Aorta (tissue), 5 donors: ENCODE data around the gene RANBP17. TPM values are rescaled to one million over a fixed set of nuclear protein-coding genes. Genes with fewer than 3 reads are reported as not detected.
"Not testable (repeated sequence)": the region's sequence is repeated elsewhere in the genome, so short reads cannot be mapped to it uniquely, and the experiment has no call there.

ENCODE experiments used
- ATAC-seq: fragments of 200-7000 bp; cut with Tn5 transposase; one replicate; pipeline ENCODE4 v1.9.1; 2022; ENCODE audit warnings: moderate library complexity; ENCODE audit not compliant: low FRiP score
- DNase-seq, 2 donors: peaks; one replicate each; pipeline ENCODE4 v3.0.0-alpha.2; 2020
- H3K27ac ChIP-seq, 2 donors: one replicate each; pipeline ENCODE4 v1.5.1; 2013; ENCODE audit warnings: low read length in 2 of 2, mild to moderate bottlenecking in 2 of 2, moderate library complexity in 2 of 2, control low read depth in 1 of 2, inconsistent platforms in 1 of 2, low read depth in 1 of 2
- H3K27me3 ChIP-seq, 2 donors: one replicate each; pipeline ENCODE4 v1.6.1; 2013; ENCODE audit warnings: control low read depth in 1 of 2, low read length in 1 of 2, mild to moderate bottlenecking in 1 of 2, moderate library complexity in 1 of 2; ENCODE audit not compliant: insufficient read depth in 2 of 2, control insufficient read depth in 1 of 2
- H3K36me3 ChIP-seq, 2 donors: one replicate each; pipeline ENCODE4 v1.6.1; 2013; ENCODE audit warnings: control low read depth in 1 of 2, low read length in 1 of 2, mild to moderate bottlenecking in 1 of 2; ENCODE audit not compliant: insufficient read depth in 2 of 2, control insufficient read depth in 1 of 2
- H3K4me1 ChIP-seq, 2 donors: one replicate each; pipeline ENCODE4 v1.6.1; 2013; ENCODE audit warnings: low read length in 2 of 2, control low read depth in 1 of 2, mild to moderate bottlenecking in 1 of 2, moderate library complexity in 1 of 2; ENCODE audit not compliant: insufficient read depth in 2 of 2, control insufficient read depth in 1 of 2
- H3K4me3 ChIP-seq, 2 donors: one replicate each; pipeline ENCODE4 v1.5.1; 2013; ENCODE audit warnings: low read length in 2 of 2, control low read depth in 1 of 2, mild to moderate bottlenecking in 1 of 2
- H3K9me3 ChIP-seq: one replicate; pipeline ENCODE4 v1.6.1; 2013; ENCODE audit warnings: mild to moderate bottlenecking, low read length; ENCODE audit not compliant: control insufficient read depth
- WGBS, 2 donors: extraction: QIAGEN DNeasy Blood & Tissue Kit; methylation state at CpG; one replicate each; pipeline ENCODE4 v1.1.7; 2013; 5-methylcytosine and 5-hydroxymethylcytosine counted together
- intact Hi-C, 2 donors: fragments of 100-400 bp; cut with DNase I; formaldehyde crosslinking; loops; one replicate each; pipeline versions ENCODE4 v1.14.2 to v1.15.0; 2022
- long read RNA-seq, 2 donors: library from polyadenylated mRNA; unstranded; transcript quantifications; one replicate each; pipeline ENCODE4 v2.0.0, GENCODE V29; 2020 to 2021
- polyA plus RNA-seq, 2 donors: library from polyadenylated mRNA; stranded (reverse); fragments of 200-250 nt; gene quantifications; one replicate each; pipeline ENCODE4 v1.2.3, GENCODE V29; 2013
- total RNA-seq, 2 donors: library from RNA; stranded (reverse); fragmentation: NEBNext Ultra II Directional; extraction: Animal tissue kit (Norgen Biotek cat#: 25700); gene quantifications; one replicate each; pipeline ENCODE4 v1.2.1, GENCODE V29; 2021
- donor health status: healthy with polysubstance abuse.
- donor health status: Bipolar disorder and iron deficiency.
- donor health status: DM: no; HTN: no; CAD: no.
- donor health status: DM: no; HTN: no; CAD: no.
- donor health status: DM: yes; HTN: yes; CAD: no.

RANBP17 gene
- total RNA-seq (10 to 100 TPM; 10.8 to 13.6 TPM), polyA plus RNA-seq (1 to 10 TPM; 1.3 to 4.2 TPM)
- long read RNA-seq, donor 1, partial matches to known transcripts: 0 of 8 reads
- long read RNA-seq, donor 1, other reads (novel, unspliced or antisense): 6 of 8 reads
- long read RNA-seq, donor 2, partial matches to known transcripts: 0 of 4 reads
- long read RNA-seq, donor 2, other reads (novel, unspliced or antisense): 3 of 4 reads

DNA sequence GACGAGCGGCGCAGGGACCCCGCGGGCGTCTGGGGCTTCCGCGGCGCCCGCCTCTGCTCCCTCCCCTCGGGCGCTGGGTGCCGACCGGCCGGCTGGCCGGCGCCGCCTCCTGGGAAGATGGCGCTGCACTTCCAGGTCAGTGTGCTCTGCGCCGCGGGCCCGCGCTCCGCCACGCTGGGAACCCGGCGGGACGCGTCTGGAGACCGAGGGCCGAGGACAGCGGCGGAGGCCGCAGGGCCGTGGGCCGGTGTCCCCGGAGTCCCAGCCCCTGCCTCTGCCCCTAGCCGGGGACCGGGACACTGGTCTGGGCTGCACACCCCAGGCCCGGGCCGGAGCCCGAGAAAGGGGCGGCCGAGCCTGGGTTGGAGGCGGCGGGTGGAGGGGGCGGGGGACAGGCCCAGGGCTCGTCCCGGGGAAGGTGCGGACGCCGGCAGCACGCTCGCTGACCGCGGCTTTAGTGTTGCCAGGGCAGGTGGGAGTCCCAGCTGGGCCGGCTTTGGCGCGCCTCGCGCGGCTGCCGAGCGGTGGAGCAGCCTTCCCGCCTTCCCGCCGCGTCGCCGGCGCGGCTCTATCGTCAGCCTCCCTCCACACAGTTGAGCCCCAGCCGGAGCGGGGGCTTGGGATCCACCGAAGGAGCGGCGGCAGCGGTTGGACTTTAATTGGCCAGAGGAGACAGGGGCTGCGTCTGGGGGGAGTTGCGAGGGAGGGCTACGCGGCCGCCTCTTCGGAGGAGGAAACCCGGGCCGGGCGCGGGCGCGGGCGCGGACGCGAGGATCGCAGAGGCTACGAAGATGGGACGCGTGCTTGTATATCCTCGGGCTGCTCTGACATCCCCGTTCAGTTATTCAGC lies at the start of gene RANBP17:
RANBP17 (plus strand) TSS at position 102 of the 850 bp plus-strand sequence.
- 1% methylated on average over 76 to 102 of the region's 102 CpGs for WGBS, 2 donors
- intact Hi-C loops: no loop called here
- Histone ChIP-seq H3K36me3 (no peaks in the 10 kb centered on the region), H3K9me3 (peaks cover 3% of the 10 kb centered on the region), H3K27ac (no peak within 1 kb of the TSS), H3K27me3 (no peaks in the 10 kb centered on the region), H3K4me1 (no peaks in the 10 kb centered on the region), H3K4me3 (peak within 1 kb of the TSS; percentile 79 to 96)
- DNase-seq (peak; percentile 54 to 80), ATAC-seq (peak; percentile 88)

DNA sequence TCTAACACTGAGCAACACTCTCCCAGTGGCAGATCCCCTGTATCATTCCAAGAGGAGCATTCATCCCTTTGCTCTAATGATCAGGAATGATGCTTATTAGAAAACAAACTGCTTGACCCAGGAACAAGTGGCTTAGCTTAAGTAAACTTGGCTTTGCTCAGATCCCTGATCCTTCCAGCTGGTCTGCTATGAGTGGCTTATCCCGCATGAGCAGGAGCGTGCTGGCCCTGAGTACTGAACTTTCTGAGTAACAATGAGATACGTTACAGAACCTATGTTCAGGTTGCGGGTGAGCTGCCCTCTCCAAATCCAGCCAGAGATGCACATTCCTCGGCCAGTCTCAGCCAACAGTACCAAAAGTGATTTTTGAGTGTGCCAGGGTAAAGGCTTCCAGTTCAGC lies 48.6 kb upstream of the RANBP17 start:
- no peak for ATAC-seq
- WGBS, 2 donors: 85 to 93% methylated on average over 5 of the region's 5 CpGs
- no peaks in the 10 kb centered on the region for H3K27me3 ChIP-seq

DNA sequence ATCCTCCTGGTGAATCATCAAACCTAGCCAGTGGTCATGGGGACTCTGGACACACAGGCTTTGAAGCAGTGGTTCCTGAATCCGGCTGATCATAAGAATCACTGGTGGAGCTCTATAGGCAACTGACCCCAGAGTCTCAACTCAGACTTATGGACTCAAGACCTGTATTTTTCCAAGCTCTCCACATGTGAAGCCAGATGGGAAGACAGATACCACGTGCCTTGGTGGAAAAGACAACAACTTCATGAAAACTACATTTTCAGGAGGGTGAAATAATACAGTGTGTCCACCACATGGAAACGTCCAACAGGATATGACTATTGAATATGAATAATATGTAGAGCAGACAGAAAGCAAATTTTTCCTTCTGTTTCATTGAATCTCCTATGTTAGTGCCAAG lies 44.6 kb upstream of the RANBP17 start:
- intact Hi-C loops: no loop called here
- no peak for ATAC-seq
- Histone ChIP-seq H3K4me1 (no peaks in the 10 kb centered on the region), H3K4me3 (no peak overlapping the region), H3K36me3 (no peaks in the 10 kb centered on the region), H3K27ac (no peak overlapping the region), H3K27me3 (no peaks in the 10 kb centered on the region), H3K9me3 (no peaks in the 10 kb centered on the region)
- 80 to 83% methylated on average over 3 of the region's 3 CpGs for WGBS, 2 donors
- no peak for DNase-seq

More for the DNA sequence above, 48.6 kb upstream of the RANBP17 start:
- no peaks in the 10 kb centered on the region for H3K4me1 ChIP-seq
- DNase-seq: no peak
- intact Hi-C loops: no loop called here
- H3K27ac ChIP-seq: no peak overlapping the region
- no peak overlapping the region for H3K4me3 ChIP-seq
- H3K9me3 ChIP-seq: no peaks in the 10 kb centered on the region
- no peaks in the 10 kb centered on the region for H3K36me3 ChIP-seq

DNA sequence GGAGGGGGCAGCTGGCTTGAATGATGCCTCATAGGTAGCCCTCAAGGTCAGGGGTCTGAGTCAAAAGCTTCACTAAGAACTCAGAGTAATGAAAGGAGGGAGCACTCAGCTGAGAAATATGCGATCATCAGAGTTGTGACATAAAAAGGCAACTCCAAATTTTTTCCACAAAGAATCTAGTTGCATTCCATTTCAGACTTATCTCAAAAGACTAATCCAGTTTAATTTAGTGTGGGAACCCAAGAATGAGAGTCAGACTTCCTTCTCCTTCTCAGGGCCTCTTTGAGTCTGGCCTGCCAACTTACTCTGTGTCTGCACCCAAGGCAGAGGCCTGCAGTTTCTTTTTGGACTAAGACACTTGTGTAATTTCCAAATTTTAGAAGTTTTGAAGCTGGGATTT lies 43.6 kb upstream of the RANBP17 start:
- intact Hi-C loops: no loop called here
- no peaks in the 10 kb centered on the region for H3K4me1 ChIP-seq
- ATAC-seq: no peak
- no peaks in the 10 kb centered on the region for H3K9me3 ChIP-seq
- H3K27ac ChIP-seq: no peak overlapping the region
- 21 to 26% methylated on average over 1 of the region's 1 CpG for WGBS, 2 donors
- no peaks in the 10 kb centered on the region for H3K36me3 ChIP-seq
- no peaks in the 10 kb centered on the region for H3K27me3 ChIP-seq
- no peak for DNase-seq
- H3K4me3 ChIP-seq: no peak overlapping the region

DNA sequence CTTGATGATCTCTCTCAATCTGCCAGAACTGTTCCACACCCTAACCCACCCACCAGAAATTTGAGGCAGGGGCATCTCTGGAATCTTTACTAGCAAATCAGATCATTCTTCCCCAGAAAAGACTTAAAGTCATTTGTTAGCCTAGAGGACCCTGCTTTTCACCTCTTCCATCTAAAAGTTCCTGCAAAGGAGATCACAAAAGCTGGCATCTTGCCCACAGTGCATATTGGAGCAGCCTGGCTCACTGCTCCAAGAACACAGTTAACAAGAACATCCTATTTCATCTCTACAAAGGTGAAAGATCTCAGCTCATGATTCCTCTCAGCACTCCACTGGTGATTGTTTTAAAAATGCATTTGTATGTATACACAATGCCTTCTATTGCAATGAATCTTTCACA lies 42.0 kb upstream of the RANBP17 start:
- no peaks in the 10 kb centered on the region for H3K9me3 ChIP-seq
- ATAC-seq (no peak), DNase-seq (no peak)
- intact Hi-C loops: no loop called here
- no peak overlapping the region for H3K27ac ChIP-seq
- H3K36me3 ChIP-seq: no peaks in the 10 kb centered on the region
- no peaks in the 10 kb centered on the region for H3K4me1 ChIP-seq
- no peak overlapping the region for H3K4me3 ChIP-seq
- no peaks in the 10 kb centered on the region for H3K27me3 ChIP-seq

DNA sequence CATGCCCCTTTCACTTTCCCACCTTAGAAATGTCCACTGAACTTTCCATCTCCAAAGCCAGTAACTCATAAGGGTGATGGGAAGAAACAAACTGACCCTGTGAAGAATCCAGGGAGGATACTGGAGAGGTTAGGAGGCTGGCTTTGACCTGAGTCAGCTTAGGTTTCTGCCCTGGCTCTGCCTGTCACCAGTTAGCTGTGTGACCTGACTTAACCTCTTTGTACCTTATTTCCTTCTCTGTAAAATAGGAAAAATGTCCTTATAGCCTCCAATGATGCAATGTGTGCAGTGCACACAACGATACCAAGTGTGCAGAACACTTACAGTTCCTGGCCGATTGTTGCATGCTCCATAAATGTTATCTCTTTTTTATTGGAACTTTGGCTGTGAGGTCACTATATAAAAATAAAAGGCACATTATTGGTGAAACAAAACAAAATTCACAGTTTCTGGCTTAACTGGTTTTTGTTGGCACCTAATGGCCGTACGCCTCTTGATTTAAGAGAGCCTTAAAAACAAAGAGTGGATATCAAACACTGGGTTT lies 40.5 kb upstream of the RANBP17 start:
- no peaks in the 10 kb centered on the region for H3K4me1 ChIP-seq

DNA sequence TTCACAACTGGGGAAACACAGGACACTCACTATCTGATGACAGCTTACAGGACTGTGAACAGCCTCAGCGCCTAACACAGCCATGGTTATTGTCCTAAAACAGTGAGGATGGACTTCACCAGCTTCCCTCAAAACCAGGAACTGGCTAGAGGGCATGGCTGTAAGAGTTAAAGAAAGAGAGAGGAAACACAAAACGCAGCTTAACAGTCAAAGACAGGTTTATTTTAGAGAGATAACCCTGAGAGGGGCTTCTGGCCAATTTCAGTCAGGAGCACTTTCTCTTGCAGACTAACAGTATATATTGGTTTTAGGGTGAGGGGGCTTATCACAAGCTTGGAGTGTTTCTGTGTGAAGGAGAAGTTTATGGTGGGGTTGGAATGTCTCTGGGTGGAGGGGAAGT lies 35.7 kb upstream of the RANBP17 start:
- H3K9me3 ChIP-seq: peaks cover 2% of the 10 kb centered on the region
- no peaks in the 10 kb centered on the region for H3K36me3 ChIP-seq
- no peak overlapping the region for H3K27ac ChIP-seq
- DNase-seq: no peak
- H3K27me3 ChIP-seq: no peaks in the 10 kb centered on the region
- 76 to 77% methylated on average over 2 of the region's 2 CpGs for WGBS, 2 donors
- intact Hi-C loops: no loop called here
- ATAC-seq: no peak
- H3K4me1 ChIP-seq: no peaks in the 10 kb centered on the region
- H3K4me3 ChIP-seq: no peak overlapping the region

More for the DNA sequence above, 40.5 kb upstream of the RANBP17 start:
- H3K27ac ChIP-seq: no peak overlapping the region
- no peak overlapping the region for H3K4me3 ChIP-seq
- WGBS, 2 donors: 3 to 8% methylated on average over 4 of the region's 4 CpGs
- H3K27me3 ChIP-seq: no peaks in the 10 kb centered on the region
- intact Hi-C loops: no loop called here
- no peak for ATAC-seq
- no peak for DNase-seq
- H3K9me3 ChIP-seq: peaks cover 2% of the 10 kb centered on the region
- H3K36me3 ChIP-seq: no peaks in the 10 kb centered on the region

DNA sequence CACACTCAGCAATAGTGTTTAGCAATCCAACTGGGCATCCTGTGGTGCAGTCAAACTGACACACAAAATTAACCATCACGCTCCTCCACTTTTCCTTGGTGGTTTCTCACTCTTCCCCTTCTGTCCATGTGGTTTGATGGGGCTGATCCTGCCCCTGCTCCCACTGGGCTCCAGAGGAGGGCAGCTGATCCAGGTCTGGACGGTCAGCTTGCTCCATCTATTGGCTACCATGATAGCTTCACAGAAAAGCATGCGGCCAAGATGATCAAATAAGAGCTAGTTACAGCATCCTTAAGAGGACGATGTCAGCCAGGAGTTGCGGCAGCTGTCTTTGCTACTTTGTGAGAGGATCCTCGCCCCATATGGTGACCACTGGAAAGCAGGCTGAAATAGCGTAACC lies 29.6 kb upstream of the RANBP17 start:
- H3K27ac ChIP-seq: no peak overlapping the region
- DNase-seq (no peak), ATAC-seq (no peak)
- intact Hi-C loops: no loop called here
- H3K4me3 ChIP-seq: no peak overlapping the region
- H3K9me3 ChIP-seq: no peaks in the 10 kb centered on the region
- H3K4me1 ChIP-seq: no peaks in the 10 kb centered on the region
- no peaks in the 10 kb centered on the region for H3K27me3 ChIP-seq
- no peaks in the 10 kb centered on the region for H3K36me3 ChIP-seq
- 81 to 83% methylated on average over 7 of the region's 7 CpGs for whole genome bisulfite sequencing, 2 donors

DNA sequence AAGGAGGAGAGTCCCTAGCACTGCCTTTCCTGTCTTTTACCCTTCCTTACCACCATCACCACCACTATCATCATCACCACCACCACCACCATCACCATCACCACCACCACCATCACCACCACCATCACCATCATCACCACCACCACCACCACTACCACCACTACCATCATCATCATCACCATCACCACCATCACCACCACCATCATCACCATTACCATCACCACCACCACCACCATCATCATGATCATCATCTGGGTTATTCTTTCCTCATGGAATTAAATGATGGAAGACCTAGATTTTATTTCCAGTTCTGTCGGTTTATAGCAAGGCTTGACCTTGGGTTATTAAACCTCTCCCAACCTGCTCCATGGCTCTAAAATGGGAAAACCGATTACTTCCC lies 27.8 kb upstream of the RANBP17 start:
- H3K4me1 ChIP-seq, intact Hi-C loops, H3K27ac ChIP-seq, H3K36me3 ChIP-seq, H3K4me3 ChIP-seq, H3K27me3 ChIP-seq, DNase-seq, ATAC-seq, H3K9me3 ChIP-seq: not testable (repeated sequence)
- WGBS, 2 donors: 82 to 88% methylated on average over 2 of the region's 2 CpGs
